GDM1 (cell line): ENCODE data around the gene ACVR2B.

ENCODE experiments used
- DNase-seq: peaks from one replicate; lab custom pipeline; 2025; lab: John Stamatoyannopoulos, UW

ACVR2B gene

DNA sequence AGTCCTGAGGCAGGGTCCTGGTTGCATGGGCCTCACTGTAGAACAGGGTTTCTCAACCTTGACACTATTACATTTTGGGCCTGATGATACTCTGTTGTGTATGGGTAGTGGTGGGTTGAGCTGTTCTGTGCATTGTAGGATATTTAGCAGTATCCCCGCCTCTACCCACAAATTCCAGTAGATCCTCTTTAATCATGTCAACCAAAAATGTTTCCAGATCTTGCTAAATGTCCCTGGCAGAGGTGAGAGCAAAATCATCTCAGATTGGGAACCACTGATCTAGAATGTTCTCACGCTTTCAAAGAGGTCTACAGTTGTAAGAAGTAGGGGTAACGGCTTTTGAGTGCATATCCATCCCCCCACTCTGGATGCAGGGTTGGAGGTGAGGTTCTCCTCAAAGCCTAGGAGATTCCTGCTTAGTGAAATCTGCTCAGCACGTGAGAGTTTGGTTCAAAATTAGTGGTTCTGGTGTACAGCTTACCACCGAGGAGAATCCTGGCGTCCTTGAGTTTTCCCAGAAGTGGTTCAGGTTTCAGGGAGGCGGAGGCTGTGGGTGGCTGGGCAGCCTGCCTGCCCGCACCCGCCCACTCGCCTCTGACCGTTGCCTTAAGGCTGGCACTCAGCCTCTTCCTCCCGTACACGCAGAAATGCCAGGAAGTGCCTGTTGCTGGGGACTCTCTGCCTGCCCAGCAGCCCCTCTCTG, 5.3 kb downstream of the ACVR2B start:
- DNase-seq = no peak

DNA sequence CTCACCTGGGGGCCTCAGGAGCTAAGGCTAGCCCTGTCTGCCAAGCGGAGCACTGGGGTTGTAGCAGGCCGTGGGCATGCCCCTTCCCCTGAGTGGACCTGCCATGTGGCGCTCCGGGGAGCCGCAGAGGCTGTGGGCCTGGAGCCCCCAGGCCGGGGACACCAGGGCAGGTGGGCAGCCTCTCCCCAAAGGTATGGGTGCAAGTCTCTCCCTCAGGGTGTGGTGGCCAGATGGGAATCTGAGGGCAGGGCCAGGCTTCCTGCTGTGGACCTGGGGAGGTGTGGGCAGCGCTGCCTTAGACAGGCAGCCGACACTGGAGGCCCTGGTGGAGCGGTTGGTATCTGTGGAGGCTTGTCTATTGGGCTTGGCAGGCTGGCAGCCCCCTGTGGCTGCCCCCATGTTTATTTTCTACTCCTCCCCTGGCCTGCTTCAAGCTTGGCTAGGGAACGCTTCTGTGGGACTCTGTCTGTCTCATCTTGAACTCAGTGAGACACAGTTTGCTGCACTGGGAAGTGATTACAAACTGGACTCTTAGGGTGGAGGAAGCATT, 5.9 kb downstream of the ACVR2B start:
- DNase-seq = no peak

DNA sequence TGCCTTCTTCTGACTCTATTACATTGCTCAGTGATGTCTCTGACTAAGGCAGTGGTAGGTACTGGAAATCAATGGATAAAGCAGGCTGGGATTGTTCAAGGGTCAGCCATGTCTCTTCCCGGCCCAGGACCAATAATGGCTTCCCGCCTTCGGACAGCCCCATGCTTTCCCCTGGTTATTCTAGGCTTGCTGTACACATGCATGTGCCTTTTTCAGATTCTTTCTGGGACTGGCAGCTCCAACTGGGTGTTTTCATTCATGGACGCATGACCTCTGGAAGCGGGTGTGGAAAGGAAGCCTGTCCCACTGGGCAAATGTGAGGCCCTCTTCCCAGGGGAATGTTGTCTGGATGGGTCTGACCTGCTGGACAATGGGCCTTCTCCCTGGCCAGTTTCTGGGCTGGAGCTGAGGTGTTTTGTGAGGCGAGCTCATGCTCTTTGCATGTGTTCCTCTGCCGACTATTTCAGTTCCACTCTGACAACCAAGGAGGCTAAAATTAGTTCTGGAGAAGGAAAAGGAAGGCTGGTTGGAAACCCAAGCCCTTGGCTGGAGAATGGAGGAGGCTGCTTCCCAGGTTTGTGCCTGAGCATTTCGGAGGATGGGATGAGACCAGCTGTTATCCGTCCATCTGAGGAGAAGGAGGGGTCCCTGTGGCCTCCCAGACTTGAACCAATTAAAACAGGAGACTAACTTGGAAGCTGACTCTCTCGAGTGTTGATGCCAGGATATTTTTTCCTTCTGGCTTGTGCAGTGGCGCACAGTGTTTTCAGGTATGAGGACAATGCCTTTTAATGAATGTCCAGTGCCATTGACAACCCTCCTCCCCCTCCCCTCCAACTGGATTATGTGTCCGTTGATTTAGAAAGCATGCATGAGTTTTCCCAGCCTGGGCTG, 6.9 kb downstream of the ACVR2B start:
- no peak for DNase-seq

DNA sequence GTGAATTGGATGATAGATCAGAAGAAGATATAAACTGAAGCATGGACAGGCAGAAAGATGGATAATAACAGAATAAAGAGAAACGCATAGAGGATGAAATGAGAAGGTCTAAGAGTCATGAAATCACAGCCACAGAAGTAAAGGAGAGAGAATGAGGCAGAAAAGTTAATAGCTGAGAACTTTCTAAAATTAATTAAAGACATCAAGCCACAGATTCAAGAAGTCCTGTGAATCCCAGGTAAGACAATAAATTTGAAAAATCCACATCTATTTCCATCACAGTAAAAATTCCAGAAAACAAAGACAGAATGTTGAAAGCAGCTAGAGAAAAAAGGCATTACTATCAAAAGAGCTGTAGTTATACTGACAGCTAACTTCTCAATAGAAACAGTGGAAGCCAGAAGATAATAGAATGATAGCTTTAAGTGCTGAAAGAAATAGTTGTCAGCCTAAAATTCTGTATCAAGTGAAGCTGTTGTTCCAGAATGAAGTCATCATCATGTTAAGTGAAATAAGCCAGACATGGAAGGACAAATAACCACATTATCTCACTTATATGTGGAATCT, 12.0 kb downstream of the ACVR2B start:
- no peak for DNase-seq

DNA sequence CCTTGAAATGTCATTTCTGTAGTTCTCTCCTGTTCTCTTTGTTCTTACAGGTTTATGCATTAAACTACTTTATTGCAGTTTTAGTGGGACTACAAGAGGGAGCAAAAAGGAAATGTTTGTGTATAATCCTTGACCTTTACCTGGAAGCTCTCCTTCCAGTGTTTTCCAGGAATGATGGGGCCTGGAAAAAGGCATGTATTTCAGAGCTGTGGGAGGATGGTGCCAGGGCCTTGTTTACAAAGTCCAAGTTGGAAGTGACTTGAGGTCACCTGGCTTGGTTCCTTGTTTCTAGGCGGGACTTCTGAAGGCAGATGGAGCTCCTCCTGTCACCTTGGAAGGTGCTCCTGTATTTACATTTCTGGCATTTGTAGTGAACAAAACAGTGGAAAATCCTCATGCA, 15.1 kb downstream of the ACVR2B start:
- DNase-seq = no peak

DNA sequence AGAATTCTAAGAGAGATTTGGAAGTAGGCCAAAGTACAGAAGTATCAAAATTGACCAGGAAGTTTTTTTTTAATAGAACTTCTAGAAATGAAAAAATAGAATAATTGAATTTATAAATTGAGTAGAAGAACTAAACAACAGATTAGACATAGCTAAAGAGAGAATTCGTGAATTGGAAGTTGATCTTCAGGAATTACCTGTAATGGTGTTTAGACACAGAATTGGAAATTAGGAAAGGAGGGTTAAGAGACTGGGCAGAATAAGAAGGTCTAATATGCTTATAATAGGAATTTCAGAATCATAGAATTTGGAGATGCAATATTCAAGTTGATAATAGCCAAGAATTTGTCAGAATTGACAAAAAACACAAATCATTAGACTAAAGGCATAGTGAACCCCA, 16.2 kb downstream of the ACVR2B start:
- DNase-seq = no peak

DNA sequence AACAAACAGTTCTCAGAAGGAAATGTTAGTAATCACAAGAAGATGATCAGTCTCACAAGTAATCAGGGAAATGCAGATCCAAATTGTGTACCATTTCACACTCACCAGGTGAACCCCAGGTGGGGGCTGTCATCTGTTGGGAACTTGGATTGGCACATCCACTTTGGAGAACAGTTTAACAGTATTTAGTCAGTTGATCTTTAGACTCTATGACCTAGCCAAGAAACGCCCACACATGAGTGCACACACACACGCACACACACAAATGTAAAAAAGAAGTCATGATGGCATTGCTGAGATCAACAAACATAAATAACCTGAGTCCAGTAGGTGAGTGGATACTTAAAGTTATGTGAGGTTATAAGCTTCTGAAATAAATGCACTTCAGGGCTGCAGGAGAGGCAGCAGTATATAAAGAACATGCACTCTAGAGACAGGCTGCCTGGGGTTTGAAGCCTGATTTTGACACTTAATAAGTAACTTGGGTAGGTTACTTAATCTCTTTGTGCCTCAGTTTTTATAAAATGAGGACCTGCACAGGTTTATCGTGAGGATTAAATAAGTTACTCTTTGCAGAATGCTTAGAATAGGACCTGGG, 17.7 kb downstream of the ACVR2B start:
- no peak for DNase-seq

DNA sequence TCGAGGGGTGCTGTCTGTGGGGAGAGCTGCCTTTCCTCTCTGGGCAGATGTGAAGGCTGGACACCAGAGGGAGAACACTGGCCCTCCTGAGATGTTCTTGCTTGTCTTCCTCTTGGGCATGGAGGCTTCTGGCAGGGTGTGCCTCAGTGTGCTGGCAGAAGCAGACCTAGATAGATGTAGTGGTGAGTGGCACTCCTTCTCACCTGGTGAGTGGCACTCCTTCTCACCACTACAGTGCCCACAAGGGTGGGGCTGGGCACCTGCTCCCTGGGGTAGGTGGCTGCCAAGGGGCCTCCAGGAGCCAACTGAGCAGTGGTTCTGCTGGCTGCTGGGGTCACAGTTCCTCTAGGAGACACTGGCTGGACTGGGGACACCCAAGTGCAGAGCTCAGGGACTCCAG, 18.7 kb downstream of the ACVR2B start:
- no peak for DNase-seq

DNA sequence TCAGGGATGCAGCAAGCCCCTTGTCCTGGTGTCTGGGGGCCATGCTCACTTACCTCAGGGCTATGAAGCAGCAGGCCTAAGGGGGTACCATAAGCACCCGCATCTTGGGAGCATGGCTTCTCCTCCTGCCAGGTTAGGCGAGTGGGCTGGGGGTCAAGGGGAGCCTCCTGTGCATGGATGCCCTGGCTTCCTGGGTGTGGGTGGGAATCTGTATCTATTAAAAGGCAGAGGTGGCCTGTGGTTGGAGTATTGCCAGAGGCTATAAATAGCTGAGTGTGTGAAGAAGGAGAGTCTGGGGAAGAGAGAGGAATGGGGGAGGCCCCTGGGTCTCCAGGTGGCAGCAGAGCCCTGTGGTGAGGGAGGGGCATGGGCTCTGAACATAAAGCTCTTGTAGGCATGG, 19.5 kb downstream of the ACVR2B start:
- no peak for DNase-seq

DNA sequence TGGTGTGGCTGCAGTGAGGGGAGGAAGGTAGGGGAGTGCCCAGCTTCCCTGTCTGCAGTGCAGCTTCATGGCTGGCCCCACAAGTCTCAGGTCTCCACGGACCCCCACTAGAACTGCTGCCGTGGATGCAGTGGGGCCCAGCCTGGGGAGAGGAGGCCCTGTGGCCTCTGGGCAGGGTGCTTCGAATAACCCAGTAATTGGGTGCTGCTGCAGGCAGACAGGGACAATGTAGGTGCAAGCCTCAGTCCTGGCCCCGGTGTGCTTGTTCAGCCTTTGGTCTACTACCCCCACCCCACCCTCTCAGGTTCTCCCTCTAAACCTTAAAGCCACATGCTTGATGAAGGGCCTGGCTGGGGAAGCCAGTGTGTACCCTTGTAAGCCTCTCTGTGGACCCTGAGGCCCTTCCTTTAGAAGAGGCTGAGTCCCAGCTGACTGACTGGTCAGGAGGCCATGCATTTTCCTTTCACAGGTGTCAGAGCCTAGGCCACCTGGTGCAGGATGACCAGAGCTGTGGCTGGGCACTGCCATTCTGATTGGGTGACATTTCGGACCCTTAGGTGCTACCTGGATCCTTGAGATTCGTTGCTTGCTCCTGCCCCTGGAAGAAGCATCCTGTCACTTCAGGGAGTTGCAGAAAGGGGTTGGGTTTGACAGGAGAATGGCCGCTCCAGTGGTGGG, 21.4 kb downstream of the ACVR2B start:
- no peak for DNase-seq

DNA sequence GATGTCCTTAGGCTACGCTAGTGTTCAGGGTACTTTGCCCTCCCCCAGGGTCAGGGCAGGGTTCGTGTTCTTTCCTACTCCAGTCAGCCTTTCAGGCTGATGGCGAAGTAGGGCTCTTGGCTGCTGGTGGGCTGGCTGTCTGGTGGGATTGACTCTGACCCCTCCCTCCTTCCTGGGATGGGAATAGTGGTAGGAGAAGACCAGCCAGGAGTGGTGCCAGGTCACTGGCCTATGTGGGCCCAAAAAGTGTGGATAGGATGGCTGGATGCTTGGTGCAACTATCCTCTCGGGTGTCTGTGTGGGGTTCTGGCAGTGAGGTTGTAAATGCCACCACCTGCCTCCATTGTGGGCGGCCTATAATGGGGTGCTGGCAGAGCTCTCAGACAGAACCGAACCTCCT, 22.0 kb downstream of the ACVR2B start:
- no peak for DNase-seq

DNA sequence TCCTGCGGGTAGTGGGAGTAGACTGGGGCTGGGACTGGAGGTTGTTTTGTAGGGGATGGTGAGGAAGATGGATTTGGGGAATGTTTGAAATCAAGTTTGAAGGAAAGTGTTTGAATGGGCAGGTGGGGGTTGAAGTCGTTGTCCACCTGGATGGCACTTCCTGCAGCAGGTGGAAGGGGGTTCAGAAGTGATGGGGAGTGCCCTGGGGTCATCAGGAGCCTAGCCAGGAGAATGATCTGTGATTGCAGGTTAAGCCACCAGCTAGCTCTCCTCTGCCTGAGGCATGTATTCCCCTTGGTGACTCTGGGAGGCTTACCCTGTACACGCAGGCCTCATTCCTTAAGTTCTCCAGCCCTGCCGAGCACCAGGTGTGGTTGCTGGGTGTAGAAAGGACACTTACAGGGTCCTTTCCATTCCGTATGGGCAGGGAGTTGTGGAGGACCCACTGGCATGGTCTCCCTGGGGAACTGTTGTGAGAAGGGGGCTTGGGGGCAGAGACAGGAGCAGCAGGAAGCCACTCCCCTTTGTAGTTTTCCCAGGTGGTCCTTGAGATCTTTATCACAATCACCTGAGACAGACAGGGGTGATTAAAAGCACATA, 22.6 kb downstream of the ACVR2B start:
- no peak for DNase-seq

DNA sequence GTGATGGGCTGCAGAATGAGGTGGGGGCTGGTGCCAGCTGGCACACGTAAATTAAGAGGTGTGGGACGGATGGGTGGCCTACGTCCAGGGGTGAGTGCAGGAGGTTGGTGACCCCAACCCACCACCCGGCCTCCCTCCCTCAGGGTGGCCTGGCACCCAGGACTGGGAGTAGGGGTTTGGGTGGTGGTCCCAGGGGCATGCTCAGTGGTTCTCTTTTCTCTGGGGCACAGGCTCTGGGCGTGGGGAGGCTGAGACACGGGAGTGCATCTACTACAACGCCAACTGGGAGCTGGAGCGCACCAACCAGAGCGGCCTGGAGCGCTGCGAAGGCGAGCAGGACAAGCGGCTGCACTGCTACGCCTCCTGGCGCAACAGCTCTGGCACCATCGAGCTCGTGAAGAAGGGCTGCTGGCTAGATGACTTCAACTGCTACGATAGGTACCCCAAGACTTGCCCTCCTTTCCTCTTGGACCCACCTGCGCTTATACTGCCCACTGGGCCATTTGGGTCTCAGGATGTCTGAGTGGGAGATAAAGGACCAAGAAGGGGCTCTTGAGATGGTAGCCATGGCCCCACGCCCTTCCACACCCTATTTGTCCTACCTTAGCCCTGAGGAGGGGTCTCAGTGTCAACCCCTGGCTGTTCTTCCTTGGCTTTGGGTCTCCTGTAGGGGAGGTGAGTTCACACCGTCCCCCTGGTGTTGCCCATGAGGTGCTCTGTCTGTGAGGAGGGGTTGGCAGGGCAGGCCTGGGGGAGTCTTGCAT, 23.5 kb downstream of the ACVR2B start:
- no peak for DNase-seq

DNA sequence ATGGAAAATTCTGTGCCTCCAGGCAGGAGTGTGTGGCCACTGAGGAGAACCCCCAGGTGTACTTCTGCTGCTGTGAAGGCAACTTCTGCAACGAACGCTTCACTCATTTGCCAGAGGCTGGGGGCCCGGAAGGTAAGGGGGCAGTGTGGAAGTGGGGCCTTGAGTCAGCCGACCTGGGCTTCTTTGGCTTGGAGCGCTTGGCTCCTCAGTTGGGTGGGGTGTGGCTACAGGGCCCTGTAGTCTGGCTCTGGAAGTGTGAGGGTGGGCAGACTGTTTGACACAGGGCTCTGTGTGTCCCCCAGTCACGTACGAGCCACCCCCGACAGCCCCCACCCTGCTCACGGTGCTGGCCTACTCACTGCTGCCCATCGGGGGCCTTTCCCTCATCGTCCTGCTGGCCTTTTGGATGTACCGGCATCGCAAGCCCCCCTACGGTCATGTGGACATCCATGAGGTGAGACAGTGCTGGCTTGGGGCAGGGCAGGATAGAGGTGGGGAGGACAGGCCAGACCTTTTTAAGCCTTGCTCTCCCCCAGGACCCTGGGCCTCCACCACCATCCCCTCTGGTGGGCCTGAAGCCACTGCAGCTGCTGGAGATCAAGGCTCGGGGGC, 24.3 kb downstream of the ACVR2B start:
- no peak for DNase-seq

DNA sequence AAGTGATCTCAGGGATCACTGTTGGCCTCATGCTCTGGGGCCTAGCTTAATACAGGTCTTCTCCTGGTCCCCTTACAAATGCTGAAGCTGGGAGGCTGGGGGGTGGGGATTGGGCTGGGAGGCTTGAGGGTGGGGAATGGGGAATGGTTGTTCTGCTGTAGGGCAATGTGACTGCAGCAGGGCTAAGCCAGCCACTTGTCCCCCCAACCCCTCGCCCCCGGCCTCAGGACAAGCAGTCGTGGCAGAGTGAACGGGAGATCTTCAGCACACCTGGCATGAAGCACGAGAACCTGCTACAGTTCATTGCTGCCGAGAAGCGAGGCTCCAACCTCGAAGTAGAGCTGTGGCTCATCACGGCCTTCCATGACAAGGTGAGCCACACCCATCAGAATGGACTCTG, 25.2 kb downstream of the ACVR2B start:
- DNase-seq = no peak

DNA sequence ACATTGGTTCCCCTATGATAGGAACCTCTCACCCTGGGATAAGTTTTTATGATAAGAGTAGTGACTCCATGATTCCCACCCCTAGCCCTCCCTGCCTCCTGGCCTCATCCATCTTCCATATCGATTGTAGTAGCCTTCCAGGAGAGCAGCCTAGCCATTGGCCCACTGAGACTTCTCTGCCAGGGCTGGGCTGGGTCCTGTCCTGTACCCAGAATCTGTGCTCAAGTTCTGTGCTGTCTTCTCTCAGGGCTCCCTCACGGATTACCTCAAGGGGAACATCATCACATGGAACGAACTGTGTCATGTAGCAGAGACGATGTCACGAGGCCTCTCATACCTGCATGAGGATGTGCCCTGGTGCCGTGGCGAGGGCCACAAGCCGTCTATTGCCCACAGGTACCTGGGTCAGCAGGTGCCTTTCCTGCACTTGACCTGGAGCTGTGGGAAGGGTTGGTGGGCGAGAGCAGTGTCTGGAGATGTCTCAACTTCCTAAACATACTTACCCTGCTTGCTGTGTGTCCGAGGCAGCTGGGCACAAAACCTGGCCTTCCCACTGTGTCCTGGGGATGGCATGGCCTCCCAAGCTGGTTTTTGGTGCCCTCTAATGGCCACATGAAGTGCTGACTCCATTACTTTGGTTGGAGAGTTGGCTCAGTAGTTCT, 25.9 kb downstream of the ACVR2B start:
- DNase-seq = peak; percentile 22

DNA sequence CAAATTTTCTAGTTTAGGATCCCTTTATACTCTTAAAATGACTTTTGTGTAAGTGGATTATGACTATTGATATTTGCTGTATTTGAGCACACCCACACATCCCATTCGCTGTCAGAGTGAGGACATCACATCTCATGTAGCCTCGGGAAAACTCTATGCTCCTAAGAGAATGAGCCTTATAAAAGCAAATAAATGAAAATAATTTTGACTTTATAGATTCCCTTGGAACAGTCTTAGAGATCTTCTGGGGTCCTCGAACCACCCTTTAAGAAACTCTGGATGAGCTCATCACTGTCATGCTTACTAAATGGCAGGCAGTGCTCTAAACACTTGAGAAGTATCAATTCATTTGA, 26.4 kb downstream of the ACVR2B start:
- DNase-seq = no peak

DNA sequence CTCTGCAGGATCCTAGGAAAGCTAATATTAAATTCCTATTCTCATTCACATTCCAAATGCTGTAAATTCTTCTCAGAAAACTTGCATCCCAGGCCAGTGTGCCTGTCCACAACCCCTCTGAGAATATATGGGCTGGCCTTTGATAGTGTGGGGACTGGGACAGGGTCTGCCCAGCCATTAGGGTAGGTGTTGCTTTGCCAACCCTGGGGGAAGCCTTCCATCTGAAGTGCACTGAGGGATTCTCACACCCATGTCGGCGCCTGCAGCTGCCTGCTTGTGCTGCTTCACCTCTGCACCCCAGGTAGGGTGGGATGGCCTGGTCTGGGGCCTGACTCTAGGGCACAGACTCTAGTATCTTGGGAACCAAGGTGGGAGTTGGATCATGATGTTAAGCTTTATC, 27.2 kb downstream of the ACVR2B start:
- no peak for DNase-seq

DNA sequence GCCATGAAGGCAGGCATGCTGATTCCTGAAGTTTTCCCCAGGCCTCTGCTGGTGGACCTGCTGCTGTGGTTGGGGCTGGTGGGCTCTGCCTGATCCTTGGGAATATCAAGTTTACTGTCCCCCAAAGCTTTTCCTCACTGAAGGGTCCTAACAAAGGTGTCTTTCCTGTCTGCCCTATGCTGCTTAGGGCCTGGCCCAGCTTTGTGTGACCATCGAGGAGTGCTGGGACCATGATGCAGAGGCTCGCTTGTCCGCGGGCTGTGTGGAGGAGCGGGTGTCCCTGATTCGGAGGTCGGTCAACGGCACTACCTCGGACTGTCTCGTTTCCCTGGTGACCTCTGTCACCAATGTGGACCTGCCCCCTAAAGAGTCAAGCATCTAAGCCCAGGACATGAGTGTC, 29.3 kb downstream of the ACVR2B start:
- DNase-seq = no peak

DNA sequence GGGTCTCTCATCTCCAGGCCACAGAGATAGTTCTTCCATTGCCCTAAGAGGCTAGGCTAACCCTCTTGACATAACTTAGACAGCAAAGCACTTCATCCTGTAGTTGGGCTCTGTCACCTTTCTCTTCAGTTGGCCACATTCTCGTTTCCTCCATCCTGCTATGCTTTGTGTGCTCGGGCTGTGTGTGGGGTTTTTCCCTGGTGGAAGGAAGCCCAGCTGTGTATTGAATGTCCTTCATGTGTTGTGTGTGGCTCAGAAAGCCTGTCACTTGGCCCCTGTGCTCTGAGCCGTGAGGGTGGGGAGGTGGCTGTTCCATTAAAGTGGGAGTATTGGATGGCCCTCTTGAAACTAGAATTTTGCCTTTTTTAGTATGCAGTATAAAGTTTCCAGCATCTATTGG, 33.6 kb downstream of the ACVR2B start:
- DNase-seq = no peak
